Astrocyte of the cerebellum (primary cell): Measurements from ENCODE around the gene LY6G6F.

Experiments
- DNase-seq: peaks from one replicate; pipeline ENCODE4 v3.0.0-alpha.2; 2011; ENCODE audit warnings: low read depth
- H3K4me3 ChIP-seq: 2 replicates; pipeline ENCODE4 v1.5.1; 2011; ENCODE audit warnings: mild to moderate bottlenecking, low read depth, low read length, moderate library complexity
- CTCF ChIP-seq: IDR thresholded peaks from 2 replicates; pipeline ENCODE4 v1.5.1; 2012; ENCODE audit warnings: low read length, low read depth, moderate library complexity, mild to moderate bottlenecking; ENCODE audit errors: missing control alignments
- in situ Hi-C: cut with HindIII; loops from 2 replicates; pipeline ENCODE4 v1.10.0; 2017; ENCODE audit warnings: low sequenced_read_pairs

The LY6G6F gene

DNA sequence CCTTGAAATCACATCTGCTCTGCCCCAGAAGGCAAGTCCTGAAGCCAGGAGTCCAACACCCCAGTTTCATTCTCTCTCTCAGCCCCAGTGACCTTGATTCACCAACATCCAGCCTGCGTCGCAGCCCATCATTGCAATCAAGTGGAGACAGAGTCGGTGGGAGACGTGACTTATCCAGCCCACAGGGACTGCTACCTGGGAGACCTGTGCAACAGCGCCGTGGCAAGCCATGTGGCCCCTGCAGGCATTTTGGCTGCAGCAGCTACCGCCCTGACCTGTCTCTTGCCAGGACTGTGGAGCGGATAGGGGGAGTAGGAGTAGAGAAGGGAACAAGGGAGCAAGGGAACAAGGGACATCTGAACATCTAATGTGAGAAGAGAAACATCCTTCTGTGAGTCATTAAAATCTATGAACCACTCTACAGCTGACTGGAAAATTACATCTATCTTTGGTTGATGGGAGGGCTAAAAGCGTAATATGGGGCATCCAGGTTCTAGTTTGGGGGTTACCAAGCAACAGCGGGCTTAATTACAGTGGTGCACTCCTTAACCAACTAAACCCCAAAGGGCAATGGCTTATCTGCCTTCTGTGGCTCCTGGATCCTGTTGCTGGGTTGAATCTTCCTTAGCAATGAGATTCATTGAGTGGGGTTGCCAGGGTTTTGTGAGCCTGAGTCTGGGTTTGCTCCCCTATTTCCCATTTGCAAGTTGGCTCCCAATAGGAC is 11.0 kb downstream of the LY6G6F start:
- no peak for DNase-seq
- TF ChIP-seq CTCF = no peak
- in situ Hi-C loops = no loop called here
- no peak overlapping the region for H3K4me3 ChIP-seq

GRCh38 chr6:31718265-31718664 is 11.6 kb downstream of the LY6G6F start:
- in situ Hi-C loops = no loop called here
- H3K4me3 ChIP-seq = no peak overlapping the region
- DNase-seq = no peak
- TF ChIP-seq CTCF = no peak

DNA sequence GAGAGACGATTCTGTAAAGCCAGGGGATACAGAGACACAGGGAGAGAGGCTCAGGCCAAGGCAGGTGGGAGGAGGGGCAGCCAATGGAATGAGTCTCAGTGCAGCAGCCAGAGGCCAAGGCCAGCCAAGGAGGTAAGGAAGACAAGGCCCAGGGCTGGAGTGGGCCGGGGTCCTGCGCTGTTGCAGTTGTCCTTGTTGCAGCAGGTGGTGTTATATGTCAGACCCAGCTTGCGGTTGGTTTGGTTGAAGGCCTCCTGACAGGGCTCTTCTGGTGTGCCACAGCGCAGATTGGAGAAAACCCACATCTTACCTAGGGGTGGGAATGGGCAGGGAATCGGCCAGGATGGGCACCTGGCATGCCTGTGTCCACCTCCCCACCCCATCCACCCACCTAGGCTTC is 12.3 kb downstream of the LY6G6F start:
- in situ Hi-C loops = no loop called here
- no peak overlapping the region for H3K4me3 ChIP-seq
- DNase-seq = no peak
- no peak for TF ChIP-seq CTCF

GRCh38 chr6:31720196-31720770 is 13.6 kb downstream of the LY6G6F start:
- H3K4me3 ChIP-seq = no peak overlapping the region
- DNase-seq = no peak
- in situ Hi-C loops = no loop called here
- no peak for TF ChIP-seq CTCF

GRCh38 chr6:31721351-31722020 is 14.8 kb downstream of the LY6G6F start, which contains the start of gene LY6G6C:
Gene LY6G6C (minus strand): TSS chr6:31721746. CDS start chr6:31721679, 67 bp downstream.
- no peak for TF ChIP-seq CTCF
- H3K4me3 ChIP-seq = no peak within 1 kb of the TSS
- DNase-seq = no peak
- in situ Hi-C loops = no loop called here

- no peak for TF ChIP-seq CTCF
- DNase-seq = no peak
- H3K4me3 ChIP-seq = no peak overlapping the region
- in situ Hi-C loops = no loop called here
Observed at GRCh38 chr6:31722173-31722572, 15.5 kb downstream of the LY6G6F start.
